SK-N-SH (cell line): Measurements from ENCODE around the gene NSMCE1. TPM values are rescaled to one million over a fixed set of nuclear protein-coding genes. Genes with fewer than 3 reads are reported as not detected.
A peak's percentile ranks its signal among the peaks of the same experiment; 100 is the strongest.

Experiments
- CTCF ChIA-PET: fragments of 300-600, 350-600 bp; formaldehyde crosslinking; extraction: SDS; loops from one replicate; lab custom pipeline; 2021; lab: Yijun Ruan, JAX
- POLR2A ChIA-PET: fragments of 350-600 bp; sonication (Branson Sonifier 250); formaldehyde crosslinking; extraction: SDS; loops from one replicate; lab custom pipeline; 2020; ENCODE audit warnings: antibody characterized with exemption, inconsistent platforms; lab: Yijun Ruan, JAX
- DNase-seq: peaks from one replicate; pipeline ENCODE4 v3.0.0; 2012
- H2AFZ ChIP-seq: fragments of 200-600 bp; sonication (generic); 2 replicates; pipeline ENCODE4 v1.8.1; 2016; ENCODE audit warnings: antibody characterized with exemption, mild to moderate bottlenecking, low read depth
- H3F3A ChIP-seq: fragments of 200-600 bp; sonication (generic); replicated peaks from 2 replicates; pipeline ENCODE3; 2016; ENCODE audit warnings: antibody characterized with exemption, mild to moderate bottlenecking; ENCODE audit not compliant: insufficient read depth
- H3K27ac ChIP-seq, 2 experiments: fragments of 200-500 bp in 1 of 2; fragments of 200-600 bp in 1 of 2; sonication (Bioruptor generic) in 1 of 2; sonication (generic), shearing (Covaris generic) in 1 of 2; 2 replicates each; pipeline versions ENCODE4 v1.5.1 to v1.6.1; 2014 to 2016; ENCODE audit warnings: low read depth in 2 of 2, inconsistent platforms in 1 of 2, low read length in 1 of 2, mild to moderate bottlenecking in 1 of 2, mixed read lengths in 1 of 2
- H3K27me3 ChIP-seq: fragments of 200-600 bp; sonication (generic), shearing (Covaris generic); 2 replicates; pipeline ENCODE4 v1.6.1; 2016; ENCODE audit warnings: mixed run types; ENCODE audit not compliant: insufficient read depth
- H3K36me3 ChIP-seq, 2 experiments: fragments of 200-500 bp in 1 of 2; fragments of 200-600 bp in 1 of 2; sonication (Bioruptor generic) in 1 of 2; sonication (generic) in 1 of 2; replicated peaks in 1 of 2; 2 replicates each; pipeline versions ENCODE3 to v1.5.1; 2014 to 2016; ENCODE audit warnings: low read length in 1 of 2, mild to moderate bottlenecking in 1 of 2; ENCODE audit not compliant: insufficient read depth in 2 of 2, control insufficient read depth in 1 of 2
- H3K4me1 ChIP-seq, 2 experiments: fragments of 200-500 bp in 1 of 2; fragments of 200-600 bp in 1 of 2; sonication (Bioruptor generic) in 1 of 2; sonication (generic), shearing (Covaris generic) in 1 of 2; 2 replicates each; pipeline versions ENCODE4 v1.5.1 to v1.6.1; 2014 to 2016; ENCODE audit warnings: low read depth in 1 of 2, low read length in 1 of 2, mixed run types in 1 of 2; ENCODE audit not compliant: insufficient read depth in 2 of 2, control insufficient read depth in 1 of 2
- H3K4me2 ChIP-seq: fragments of 200-600 bp; sonication (generic), shearing (Covaris generic); 2 replicates; pipeline ENCODE4 v1.6.1; 2017; ENCODE audit warnings: mixed run types
- H3K4me3 ChIP-seq, 2 experiments: fragments of 200-500 bp in 1 of 2; fragments of 200-600 bp in 1 of 2; sonication (Bioruptor generic) in 1 of 2; sonication (generic), shearing (Covaris generic) in 1 of 2; 2 replicates each; pipeline versions ENCODE4 v1.5.1 to v1.8.1; 2014 to 2016; ENCODE audit warnings: low read depth in 2 of 2, inconsistent platforms in 1 of 2, low read length in 1 of 2, mild to moderate bottlenecking in 1 of 2, mixed read lengths in 1 of 2, moderate library complexity in 1 of 2
- H3K79me2 ChIP-seq: fragments of 200-600 bp; sonication (generic); 2 replicates; pipeline ENCODE4 v1.8.1; 2017; ENCODE audit warnings: mild to moderate bottlenecking; ENCODE audit not compliant: insufficient read depth
- H3K9ac ChIP-seq: fragments of 200-600 bp; sonication (generic); 2 replicates; pipeline ENCODE4 v1.6.1; 2017; ENCODE audit warnings: mixed run types
- H3K9me2 ChIP-seq: fragments of 200-600 bp; sonication (generic); 2 replicates; pipeline ENCODE4 v1.6.1; 2017; ENCODE audit warnings: mixed run types
- H3K9me3 ChIP-seq: fragments of 200-600 bp; sonication (generic); 2 replicates; pipeline ENCODE4 v1.6.1; 2017; ENCODE audit warnings: mixed run types, mild to moderate bottlenecking, moderate library complexity
- H4K20me1 ChIP-seq: fragments of 200-600 bp; sonication (generic); 2 replicates; pipeline ENCODE4 v1.6.1; 2017; ENCODE audit warnings: mild to moderate bottlenecking, mixed run types; ENCODE audit not compliant: insufficient read depth
- FOXJ3 ChIP-seq: sonication (generic); formaldehyde crosslinking; IDR thresholded peaks from 2 replicates; pipeline ENCODE4 v1.5.1; 2020; ENCODE audit warnings: mild to moderate bottlenecking, missing genetic modification reagents
- FOXM1 ChIP-seq: IDR thresholded peaks from 2 replicates; pipeline ENCODE4 v1.4.0; 2012; ENCODE audit warnings: low read depth, mild to moderate bottlenecking
- JUND ChIP-seq: IDR thresholded peaks from 2 replicates; pipeline ENCODE4 v1.4.0; 2012
- MXI1 ChIP-seq: IDR thresholded peaks from 2 replicates; pipeline ENCODE4 v1.6.1; 2012; ENCODE audit warnings: mild to moderate bottlenecking, low read depth, low read length, improper control_type of control experiment
- NRF1 ChIP-seq: IDR thresholded peaks from 2 replicates; pipeline ENCODE4 v1.6.1; 2012; ENCODE audit warnings: low read depth, mild to moderate bottlenecking, low read length
- RAD21 ChIP-seq: IDR thresholded peaks from 2 replicates; pipeline ENCODE4 v1.6.1; 2012; ENCODE audit warnings: mild to moderate bottlenecking, low read length
- RFX5 ChIP-seq: IDR thresholded peaks from 2 replicates; pipeline ENCODE4 v1.6.1; 2012; ENCODE audit warnings: mild to moderate bottlenecking, improper control_type of control experiment, low read length
- SIN3A ChIP-seq: IDR thresholded peaks from 2 replicates; pipeline ENCODE4 v1.6.1; 2012; ENCODE audit warnings: low read depth, mild to moderate bottlenecking, low read length, moderate library complexity, borderline replicate concordance
- WGBS: methylation state at CpG from one replicate; pipeline ENCODE4 v1.1.6; 2017; ENCODE audit warnings: low lambda C conversion rate; 5-methylcytosine and 5-hydroxymethylcytosine counted together
- polyA plus RNA-seq, 3 experiments: library from polyadenylated mRNA; depleted of rRNA; stranded (reverse); fragments of >200 nt; gene quantifications; 2 replicates each; pipeline ENCODE4 v1.2.3, GENCODE V29; 2012
- TF ChIP-seq, protein P1 (sequence below): fragments of 200-600 bp; sonication (generic); IDR thresholded peaks from 2 replicates; pipeline ENCODE4 v1.6.1; 2017; ENCODE audit warnings: antibody characterized with exemption, mild to moderate bottlenecking, moderate library complexity
- TF ChIP-seq, protein P2 (sequence below): IDR thresholded peaks from 2 replicates; pipeline ENCODE4 v1.4.0; 2012; ENCODE audit warnings: low read depth, borderline replicate concordance

Gene NSMCE1
- polyA plus RNA-seq, 1 of the 3 experiments (the other 2 are of a cell fraction): 39.8 TPM

DNA sequence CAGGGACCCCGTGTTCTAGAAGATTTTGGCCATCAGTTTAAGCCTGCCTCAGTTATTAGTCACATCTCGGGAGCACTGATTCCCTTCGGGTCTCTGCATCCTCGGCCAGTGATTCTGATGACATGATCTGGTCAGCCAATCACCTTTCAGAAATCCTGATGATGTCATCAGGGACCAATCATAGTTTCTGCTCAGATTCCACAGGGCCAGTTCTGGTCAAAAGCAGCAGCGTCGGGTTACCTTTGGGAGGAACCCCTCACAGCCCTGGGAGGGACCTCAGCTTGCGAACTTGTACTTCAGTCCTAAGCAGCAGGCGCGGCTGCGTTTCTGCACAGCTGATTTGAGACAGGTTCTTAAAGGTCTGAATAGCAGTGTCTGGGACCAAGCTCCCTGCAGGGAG, 51.3 kb downstream of the NSMCE1 start:
- Histone ChIP-seq H3K9ac (no peak overlapping the region), H3K27ac (no peak overlapping the region), H3K4me3 (no peak overlapping the region), H2AFZ (no peak overlapping the region), H3K36me3 (no peaks in the 10 kb centered on the region), H3K9me2 (no peaks in the 10 kb centered on the region), H3K79me2 (no peaks in the 10 kb centered on the region), H3K9me3 (no peaks in the 10 kb centered on the region), H3F3A (no peaks in the 10 kb centered on the region), H4K20me1 (no peaks in the 10 kb centered on the region), H3K4me2 (no peak overlapping the region), H3K27me3 (no peaks in the 10 kb centered on the region), H3K4me1 (peaks cover 0 to 5% of the 10 kb centered on the region in 2 experiments; a peak in 1 of 4 replicates)
- TF ChIP-seq, protein P1, sequence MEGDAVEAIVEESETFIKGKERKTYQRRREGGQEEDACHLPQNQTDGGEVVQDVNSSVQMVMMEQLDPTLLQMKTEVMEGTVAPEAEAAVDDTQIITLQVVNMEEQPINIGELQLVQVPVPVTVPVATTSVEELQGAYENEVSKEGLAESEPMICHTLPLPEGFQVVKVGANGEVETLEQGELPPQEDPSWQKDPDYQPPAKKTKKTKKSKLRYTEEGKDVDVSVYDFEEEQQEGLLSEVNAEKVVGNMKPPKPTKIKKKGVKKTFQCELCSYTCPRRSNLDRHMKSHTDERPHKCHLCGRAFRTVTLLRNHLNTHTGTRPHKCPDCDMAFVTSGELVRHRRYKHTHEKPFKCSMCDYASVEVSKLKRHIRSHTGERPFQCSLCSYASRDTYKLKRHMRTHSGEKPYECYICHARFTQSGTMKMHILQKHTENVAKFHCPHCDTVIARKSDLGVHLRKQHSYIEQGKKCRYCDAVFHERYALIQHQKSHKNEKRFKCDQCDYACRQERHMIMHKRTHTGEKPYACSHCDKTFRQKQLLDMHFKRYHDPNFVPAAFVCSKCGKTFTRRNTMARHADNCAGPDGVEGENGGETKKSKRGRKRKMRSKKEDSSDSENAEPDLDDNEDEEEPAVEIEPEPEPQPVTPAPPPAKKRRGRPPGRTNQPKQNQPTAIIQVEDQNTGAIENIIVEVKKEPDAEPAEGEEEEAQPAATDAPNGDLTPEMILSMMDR: no peak
- TF ChIP-seq RFX5: peak; percentile 85
- 83% methylated on average over 10 of the region's 10 CpGs for WGBS
- CTCF ChIA-PET: no interaction called here
- peak; percentile 62 for DNase-seq
- POLR2A ChIA-PET: no interaction called here

DNA sequence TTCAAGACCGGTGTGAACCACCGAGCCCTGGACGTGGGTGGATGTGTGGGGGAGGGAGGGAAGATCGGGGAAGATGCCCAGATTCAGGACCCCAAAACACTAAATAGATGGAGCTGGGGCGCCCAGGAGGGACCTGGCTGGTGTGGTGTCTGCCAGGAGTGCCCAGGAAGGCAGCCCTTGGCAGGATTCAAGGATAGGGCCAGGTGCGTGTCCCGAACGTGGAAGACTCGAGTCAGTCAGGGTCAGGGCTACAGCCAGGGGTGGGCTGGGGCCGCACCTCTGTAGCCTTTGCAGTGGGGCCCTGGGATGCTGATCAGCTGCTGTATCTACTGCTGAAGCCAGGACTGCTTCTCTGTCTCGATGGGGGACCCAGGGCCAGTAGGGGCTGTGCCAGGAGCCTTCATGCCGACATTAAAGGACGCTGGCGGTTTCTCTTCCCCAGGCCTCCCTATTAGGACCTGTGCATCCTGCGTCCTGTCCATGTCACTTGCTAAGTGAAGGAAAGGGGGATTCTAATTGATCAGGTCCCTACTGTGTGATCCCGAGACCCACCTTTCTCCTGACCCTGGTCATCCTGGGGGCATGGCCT, 52.2 kb downstream of the NSMCE1 start:
- H3K27ac ChIP-seq: no peak overlapping the region
- POLR2A ChIA-PET: no interaction called here

More for the DNA sequence above, 52.2 kb downstream of the NSMCE1 start:
- Histone ChIP-seq H3K9me3 (no peaks in the 10 kb centered on the region), H2AFZ (no peak overlapping the region), H3K4me1 (no peaks in the 10 kb centered on the region; a peak in 1 of 4 replicates), H3K36me3 (no peaks in the 10 kb centered on the region), H3K79me2 (no peaks in the 10 kb centered on the region), H3F3A (no peaks in the 10 kb centered on the region), H3K9ac (no peak overlapping the region), H3K4me2 (no peak overlapping the region), H3K27me3 (no peaks in the 10 kb centered on the region), H4K20me1 (no peaks in the 10 kb centered on the region), H3K4me3 (no peak overlapping the region), H3K9me2 (no peaks in the 10 kb centered on the region)
- DNase-seq: no peak
- 90% methylated on average over 15 of the region's 16 CpGs for WGBS
- CTCF ChIA-PET: interaction anchor here (0.5 to 1.3 kb wide), 3 partner anchors 11 to 766 kb away, joined by 3 to 7 read pairs (median 3); no protein-coding TSS in a partner anchor
- TF ChIP-seq, protein P2, sequence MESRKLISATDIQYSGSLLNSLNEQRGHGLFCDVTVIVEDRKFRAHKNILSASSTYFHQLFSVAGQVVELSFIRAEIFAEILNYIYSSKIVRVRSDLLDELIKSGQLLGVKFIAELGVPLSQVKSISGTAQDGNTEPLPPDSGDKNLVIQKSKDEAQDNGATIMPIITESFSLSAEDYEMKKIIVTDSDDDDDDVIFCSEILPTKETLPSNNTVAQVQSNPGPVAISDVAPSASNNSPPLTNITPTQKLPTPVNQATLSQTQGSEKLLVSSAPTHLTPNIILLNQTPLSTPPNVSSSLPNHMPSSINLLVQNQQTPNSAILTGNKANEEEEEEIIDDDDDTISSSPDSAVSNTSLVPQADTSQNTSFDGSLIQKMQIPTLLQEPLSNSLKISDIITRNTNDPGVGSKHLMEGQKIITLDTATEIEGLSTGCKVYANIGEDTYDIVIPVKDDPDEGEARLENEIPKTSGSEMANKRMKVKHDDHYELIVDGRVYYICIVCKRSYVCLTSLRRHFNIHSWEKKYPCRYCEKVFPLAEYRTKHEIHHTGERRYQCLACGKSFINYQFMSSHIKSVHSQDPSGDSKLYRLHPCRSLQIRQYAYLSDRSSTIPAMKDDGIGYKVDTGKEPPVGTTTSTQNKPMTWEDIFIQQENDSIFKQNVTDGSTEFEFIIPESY: no peak
- no peak for TF ChIP-seq FOXJ3 (CRISPR knock-in tag)
- no peak for TF ChIP-seq JUND
- TF ChIP-seq SIN3A: no peak
- no peak for TF ChIP-seq NRF1
- TF ChIP-seq FOXM1: no peak
- no peak for TF ChIP-seq MXI1
- no peak for TF ChIP-seq RAD21
